ENCODE data around the gene ATP11A. TPM values are rescaled to one million over a fixed set of nuclear protein-coding genes. Genes with fewer than 3 reads are reported as not detected.
"Not testable (repeated sequence)": the region's sequence is repeated elsewhere in the genome, so short reads cannot be mapped to it uniquely, and the experiment has no call there.

Gene ATP11A
- total RNA-seq, 1 donor from 2014 or later, result 109 TPM

DNA sequence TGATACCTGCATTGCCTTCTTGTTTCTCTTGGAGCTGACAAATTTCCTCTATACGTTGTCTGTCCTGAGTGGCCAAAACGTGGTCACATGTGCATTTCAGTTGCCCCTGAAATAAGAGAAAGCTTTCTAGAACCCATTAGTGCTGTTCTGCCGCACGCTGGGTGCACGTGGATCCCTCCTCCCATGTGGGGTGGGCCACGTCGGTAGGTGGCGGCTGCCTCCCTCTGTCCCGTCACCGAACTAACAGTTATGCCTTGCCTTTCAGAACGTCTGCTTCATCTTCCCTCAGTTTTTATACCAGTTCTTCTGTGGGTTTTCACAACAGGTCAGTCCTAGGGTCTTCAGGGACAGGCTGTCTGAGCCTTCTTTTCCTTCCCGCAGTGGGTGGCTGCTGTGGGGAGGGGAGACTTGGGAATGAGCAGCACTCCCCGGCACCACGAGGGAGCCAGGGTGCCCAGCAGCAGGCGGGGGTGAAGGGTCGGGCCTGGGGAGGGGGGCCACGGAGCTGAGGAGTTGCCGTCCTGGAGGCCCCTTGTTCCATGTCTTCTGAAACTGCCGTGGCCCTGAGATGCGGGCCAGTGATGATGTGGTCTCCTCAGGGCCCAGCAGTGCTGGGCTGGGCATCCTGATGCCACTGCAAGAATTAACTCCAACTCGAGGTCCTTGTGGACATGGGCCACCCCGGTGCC is 169.4 kb downstream of the ATP11A start:
- Mint-ChIP-seq H3K36me3 (ENCODE audit: insufficient read depth) (peaks cover 20% of the 10 kb centered on the region), H3K9me3 (ENCODE audit: low read depth) (no peaks in the 10 kb centered on the region), H3K27me3 (no peaks in the 10 kb centered on the region), H3K4me1 (ENCODE audit: low read depth) (no peaks in the 10 kb centered on the region), H3K27ac (no peak overlapping the region), H3K4me3 (ENCODE audit: low read depth) (no peak overlapping the region)
- no peak for DNase-seq (ENCODE audit: low spot score, unreplicated experiment)
- TF ChIP-seq, protein P1, sequence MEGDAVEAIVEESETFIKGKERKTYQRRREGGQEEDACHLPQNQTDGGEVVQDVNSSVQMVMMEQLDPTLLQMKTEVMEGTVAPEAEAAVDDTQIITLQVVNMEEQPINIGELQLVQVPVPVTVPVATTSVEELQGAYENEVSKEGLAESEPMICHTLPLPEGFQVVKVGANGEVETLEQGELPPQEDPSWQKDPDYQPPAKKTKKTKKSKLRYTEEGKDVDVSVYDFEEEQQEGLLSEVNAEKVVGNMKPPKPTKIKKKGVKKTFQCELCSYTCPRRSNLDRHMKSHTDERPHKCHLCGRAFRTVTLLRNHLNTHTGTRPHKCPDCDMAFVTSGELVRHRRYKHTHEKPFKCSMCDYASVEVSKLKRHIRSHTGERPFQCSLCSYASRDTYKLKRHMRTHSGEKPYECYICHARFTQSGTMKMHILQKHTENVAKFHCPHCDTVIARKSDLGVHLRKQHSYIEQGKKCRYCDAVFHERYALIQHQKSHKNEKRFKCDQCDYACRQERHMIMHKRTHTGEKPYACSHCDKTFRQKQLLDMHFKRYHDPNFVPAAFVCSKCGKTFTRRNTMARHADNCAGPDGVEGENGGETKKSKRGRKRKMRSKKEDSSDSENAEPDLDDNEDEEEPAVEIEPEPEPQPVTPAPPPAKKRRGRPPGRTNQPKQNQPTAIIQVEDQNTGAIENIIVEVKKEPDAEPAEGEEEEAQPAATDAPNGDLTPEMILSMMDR (IDR thresholded peaks at IDR 0.05; ENCODE audit: unreplicated experiment), result no peak

DNA sequence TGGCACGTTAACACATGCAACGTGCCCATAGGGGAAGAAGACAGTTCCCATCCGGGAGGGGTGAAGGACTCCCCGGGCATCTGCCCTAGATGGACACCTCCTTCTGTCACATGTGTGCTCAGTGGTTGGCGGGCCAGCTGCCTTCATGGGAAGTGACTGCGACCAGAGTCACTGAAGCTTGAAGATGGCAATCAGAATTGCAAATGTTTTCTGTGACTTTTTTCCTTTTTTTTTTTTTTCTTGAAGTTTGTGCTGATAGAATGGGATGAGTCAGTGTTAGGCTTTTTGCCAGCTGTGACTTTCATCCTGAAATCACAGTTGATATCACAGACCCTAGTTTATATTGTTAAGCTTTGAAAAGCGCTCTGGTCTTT is 170.0 kb downstream of the ATP11A start:
- no peak overlapping the region for H3K4me3 Mint-ChIP-seq (ENCODE audit: low read depth)
- no peak overlapping the region for H3K27ac Mint-ChIP-seq
- H3K4me1 Mint-ChIP-seq (ENCODE audit: low read depth), result no peaks in the 10 kb centered on the region
- H3K36me3 Mint-ChIP-seq (ENCODE audit: insufficient read depth), result peaks cover 18% of the 10 kb centered on the region
- no peaks in the 10 kb centered on the region for H3K27me3 Mint-ChIP-seq
- no peaks in the 10 kb centered on the region for H3K9me3 Mint-ChIP-seq (ENCODE audit: low read depth)
- TF ChIP-seq, protein P1 (IDR thresholded peaks at IDR 0.05; ENCODE audit: unreplicated experiment), result no peak
- DNase-seq (ENCODE audit: low spot score, unreplicated experiment), result no peak

DNA sequence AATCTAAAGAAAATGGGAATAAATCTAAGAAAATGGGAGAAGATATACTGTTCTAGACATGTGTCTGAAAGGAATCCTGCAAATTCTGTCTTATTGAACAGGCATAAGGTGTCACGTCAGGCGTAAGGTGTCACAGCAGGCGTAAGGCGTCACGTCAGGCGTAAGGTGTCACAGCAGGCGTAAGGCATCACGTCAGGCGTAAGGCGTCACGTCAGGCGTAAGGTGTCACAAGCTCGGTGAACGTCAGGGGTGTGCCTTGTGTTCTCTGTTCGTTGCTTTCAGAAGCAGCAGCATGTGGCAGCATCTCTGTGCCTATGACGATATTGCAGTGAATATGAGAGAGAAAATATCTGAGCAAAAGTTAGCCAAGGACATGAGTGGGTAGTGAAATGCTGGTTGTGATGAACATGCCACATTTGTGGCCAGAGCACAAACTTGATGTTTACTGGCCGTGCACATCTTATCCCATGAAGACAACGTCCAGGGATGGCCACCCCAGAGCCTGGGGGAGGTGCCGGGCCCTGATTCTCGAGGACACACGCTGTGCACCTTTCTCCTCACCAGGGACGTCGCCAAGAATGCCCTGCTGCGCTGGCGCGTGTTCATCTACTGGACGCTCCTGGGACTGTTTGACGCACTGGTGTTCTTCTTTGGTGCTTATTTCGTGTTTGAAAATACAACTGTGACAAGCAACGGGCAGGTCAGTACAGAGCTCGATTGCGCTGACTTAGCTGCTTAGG is 172.2 kb downstream of the ATP11A start:
- H3K4me3 Mint-ChIP-seq (ENCODE audit: low read depth), result no peak overlapping the region
- TF ChIP-seq, protein P1 (IDR thresholded peaks at IDR 0.05; ENCODE audit: unreplicated experiment), result no peak
- H3K27me3 Mint-ChIP-seq, result no peaks in the 10 kb centered on the region
- H3K27ac Mint-ChIP-seq, result no peak overlapping the region
- H3K9me3 Mint-ChIP-seq (ENCODE audit: low read depth), result no peaks in the 10 kb centered on the region
- no peaks in the 10 kb centered on the region for H3K4me1 Mint-ChIP-seq (ENCODE audit: low read depth)
- DNase-seq (ENCODE audit: low spot score, unreplicated experiment), result no peak
- peaks cover 21% of the 10 kb centered on the region for H3K36me3 Mint-ChIP-seq (ENCODE audit: insufficient read depth)

DNA sequence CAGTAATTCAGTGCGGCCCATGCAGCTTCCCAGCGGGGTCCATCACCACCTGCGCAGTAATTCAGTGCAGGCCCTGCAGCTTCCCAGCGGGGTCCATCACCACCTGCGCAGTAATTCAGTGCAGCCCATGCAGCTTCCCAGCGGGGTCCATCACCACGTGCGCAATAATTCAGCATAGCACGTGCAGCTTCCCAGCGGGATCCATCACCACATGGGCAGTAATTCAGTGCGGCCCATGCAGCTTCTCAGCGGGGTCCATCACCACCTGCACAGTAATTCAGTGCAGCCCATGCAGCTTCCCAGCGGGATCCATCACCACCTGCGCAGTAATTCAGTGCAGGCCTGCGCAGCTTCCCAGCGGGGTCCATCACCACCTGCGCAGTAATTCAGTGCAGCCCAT is 173.5 kb downstream of the ATP11A start:
- H3K27me3 Mint-ChIP-seq; H3K9me3 Mint-ChIP-seq (ENCODE audit: low read depth); H3K4me1 Mint-ChIP-seq (ENCODE audit: low read depth); H3K4me3 Mint-ChIP-seq (ENCODE audit: low read depth); H3K27ac Mint-ChIP-seq; DNase-seq (ENCODE audit: low spot score, unreplicated experiment): not testable (repeated sequence)
- H3K36me3 Mint-ChIP-seq (ENCODE audit: insufficient read depth), result peaks cover 23% of the 10 kb centered on the region

DNA sequence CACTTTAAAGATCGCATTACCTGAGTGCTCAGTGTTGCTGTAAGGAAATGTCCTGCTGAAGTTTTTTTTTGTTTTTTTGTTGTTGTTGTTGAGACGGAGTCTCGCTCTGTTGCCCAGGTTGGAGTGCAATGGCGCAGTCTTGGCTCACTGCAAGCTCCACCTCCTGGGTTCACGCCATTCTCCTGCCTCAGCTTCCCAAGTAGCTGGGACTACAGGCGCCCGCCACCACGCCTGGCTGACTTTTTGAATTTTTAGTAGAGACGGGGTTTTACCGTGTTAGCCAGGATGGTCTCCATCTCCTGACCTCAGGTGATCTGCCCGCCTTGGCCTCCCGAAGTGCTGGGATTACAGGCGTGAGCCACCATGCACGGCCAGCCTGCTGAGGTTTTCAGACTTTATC is 175.6 kb downstream of the ATP11A start:
- H3K4me3 Mint-ChIP-seq (ENCODE audit: low read depth); H3K27ac Mint-ChIP-seq; DNase-seq (ENCODE audit: low spot score, unreplicated experiment); H3K9me3 Mint-ChIP-seq (ENCODE audit: low read depth); H3K27me3 Mint-ChIP-seq; H3K4me1 Mint-ChIP-seq (ENCODE audit: low read depth): not testable (repeated sequence)
- peaks cover 25% of the 10 kb centered on the region for H3K36me3 Mint-ChIP-seq (ENCODE audit: insufficient read depth)

DNA sequence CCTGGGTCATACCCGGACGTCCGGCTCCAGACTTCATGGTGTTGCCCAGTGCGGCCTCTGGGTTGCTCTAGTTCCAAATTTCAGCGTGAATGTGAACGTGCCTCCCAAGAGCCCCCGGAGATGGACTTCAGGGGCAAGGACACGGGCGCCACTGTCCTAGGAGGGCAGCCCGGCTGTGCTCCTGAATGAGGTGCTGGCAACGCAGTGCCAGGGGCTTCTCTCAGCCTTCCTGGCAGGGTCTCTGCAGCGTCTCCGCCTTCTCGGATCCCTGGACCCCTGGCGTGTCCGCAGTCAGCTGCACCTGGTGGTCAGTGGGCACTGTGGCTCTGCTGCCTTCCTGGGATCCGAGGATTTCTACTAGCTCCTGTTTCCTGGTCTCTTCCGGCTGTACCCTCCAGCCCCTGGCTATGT is 177.5 kb downstream of the ATP11A start:
- Mint-ChIP-seq H3K36me3 (ENCODE audit: insufficient read depth) (peaks cover 23% of the 10 kb centered on the region), H3K27ac (no peak overlapping the region)

More for the DNA sequence above, 177.5 kb downstream of the ATP11A start:
- Mint-ChIP-seq H3K9me3 (ENCODE audit: low read depth) (no peaks in the 10 kb centered on the region), H3K27me3 (no peaks in the 10 kb centered on the region), H3K4me3 (ENCODE audit: low read depth) (no peak overlapping the region), H3K4me1 (ENCODE audit: low read depth) (no peaks in the 10 kb centered on the region)
- TF ChIP-seq, protein P1 (IDR thresholded peaks at IDR 0.05; ENCODE audit: unreplicated experiment), result no peak
- DNase-seq (ENCODE audit: low spot score, unreplicated experiment), result no peak
